ENCODE measurements around the gene PTGR3.

- TF ChIP-seq CTCF (conservative IDR thresholded peaks at IDR 0.05; ENCODE audit: low read depth, low read length) (no peak), EZH2phosphoT487 (IDR thresholded peaks at IDR 0.05; ENCODE audit: borderline replicate concordance, low read length) (no peak), EZH2 (IDR thresholded peaks at IDR 0.05; ENCODE audit: low read length, unreplicated experiment) (no peak)
These were observed 966 bp upstream of the PTGR3 start for GRCh38 chr18:75209951-75210258.
